Caco-2 (cell line): ENCODE results near the gene CA12. TPM values are rescaled to one million over a fixed set of nuclear protein-coding genes. Genes with fewer than 3 reads are reported as not detected.

Source experiments
- BruUV-seq: library from RNA; stranded (reverse); fragments of 400-500 nt; replicated peaks from 2 replicates; lab custom pipeline; 2021; lab: Mats Ljungman, UMichigan
- CTCF ChIA-PET: fragments of 300-600 bp; sonication (Branson Sonifier 250); formaldehyde crosslinking; loops from one replicate; lab custom pipeline; 2022; ENCODE audit warnings: antibody characterized with exemption; lab: Charles Lee
- POLR2A ChIA-PET: fragments of 300-600 bp; sonication (Branson Sonifier 250); formaldehyde crosslinking; loops from one replicate; lab custom pipeline; 2022; ENCODE audit warnings: antibody characterized with exemption; lab: Charles Lee
- DNase-seq, 2 experiments: peaks; one replicate each; pipeline versions ENCODE4 v3.0.0 to v3.0.0-alpha.2; 2020 to 2022
- H3K27me3 ChIP-seq: replicated peaks from 2 replicates; pipeline ENCODE4 v1.6.0; 2011; ENCODE audit warnings: low read length; ENCODE audit not compliant: control insufficient read depth, insufficient read depth
- H3K36me3 ChIP-seq: 2 replicates; pipeline ENCODE4 v1.5.1; 2011; ENCODE audit warnings: low read length; ENCODE audit not compliant: control insufficient read depth, insufficient read depth
- H3K4me1 ChIP-seq: fragments of 250-450 bp; sonication (Bioruptor Pico); 2 replicates; pipeline ENCODE4 v1.5.1; 2020; ENCODE audit warnings: mild to moderate bottlenecking
- H3K4me3 ChIP-seq: 2 replicates; pipeline ENCODE4 v1.5.1; 2011; ENCODE audit warnings: low read depth, mild to moderate bottlenecking, control low read depth, low read length
- H3K9me3 ChIP-seq: fragments of 250-450 bp; sonication (Bioruptor Pico); 2 replicates; pipeline ENCODE4 v1.5.1; 2020; ENCODE audit warnings: mild to moderate bottlenecking, moderate library complexity
- H3K27ac Mint-ChIP-seq: one replicate; pipeline ENCODE4 v1.8.0; 2022; ENCODE audit warnings: mixed read lengths; ENCODE audit not compliant: unreplicated experiment
- H3K27me3 Mint-ChIP-seq: one replicate; pipeline ENCODE4 v1.8.0; 2022; ENCODE audit warnings: mixed read lengths; ENCODE audit not compliant: insufficient read depth, unreplicated experiment
- H3K36me3 Mint-ChIP-seq: one replicate; pipeline ENCODE4 v1.8.0; 2022; ENCODE audit warnings: mild to moderate bottlenecking, mixed read lengths; ENCODE audit not compliant: insufficient read depth, unreplicated experiment
- H3K4me1 Mint-ChIP-seq: one replicate; pipeline ENCODE4 v1.8.0; 2022; ENCODE audit warnings: low read depth, mixed read lengths; ENCODE audit not compliant: unreplicated experiment
- H3K4me3 Mint-ChIP-seq: one replicate; pipeline ENCODE4 v1.8.0; 2022; ENCODE audit warnings: mild to moderate bottlenecking, moderate library complexity, mixed read lengths; ENCODE audit not compliant: unreplicated experiment
- H3K9me3 Mint-ChIP-seq: one replicate; pipeline ENCODE4 v1.8.0; 2022; ENCODE audit warnings: mixed read lengths; ENCODE audit not compliant: unreplicated experiment
- CTCF ChIP-seq, 2 experiments: fragments of 200-600 bp in 1 of 2; IDR thresholded peaks; 1 replicate in 1 of 2; 2 replicates in 1 of 2; pipeline versions ENCODE4 v1.5.1 to v1.8.0; 2011 to 2022; ENCODE audit warnings: antibody characterized with exemption in 1 of 2, control low read depth in 1 of 2, inconsistent platforms in 1 of 2, low read depth in 1 of 2, low read length in 1 of 2, mild to moderate bottlenecking in 1 of 2, moderate library complexity in 1 of 2; ENCODE audit not compliant: insufficient read depth in 1 of 2, severe bottlenecking in 1 of 2, unreplicated experiment in 1 of 2
- intact Hi-C: fragments of 100-400 bp; cut with micrococcal nuclease; formaldehyde crosslinking; loops from one replicate; pipeline ENCODE4 v1.10.0; 2022; ENCODE audit not compliant: unreplicated experiment
- total RNA-seq: library from RNA; stranded (reverse); gene quantifications from 2 replicates; pipeline ENCODE4 v1.2.3, GENCODE V29; 2022

Gene CA12
- total RNA-seq, 1 experiment from 2014 or later = 1.0 TPM

GRCh38 chr15:63409179-63409578 lies 27.5 kb upstream of the CA12 start:
- no peaks in the 10 kb centered on the region for H3K36me3 Mint-ChIP-seq
- no peaks in the 10 kb centered on the region for H3K9me3 ChIP-seq
- H3K27me3 ChIP-seq = no peaks in the 10 kb centered on the region
- H3K9me3 Mint-ChIP-seq = no peaks in the 10 kb centered on the region
- no peaks in the 10 kb centered on the region for H3K4me1 ChIP-seq
- H3K4me3 Mint-ChIP-seq = no peak overlapping the region
- no peaks in the 10 kb centered on the region for H3K27me3 Mint-ChIP-seq
- ChIA-PET CTCF (no interaction called here), POLR2A (no interaction called here)
- H3K4me1 Mint-ChIP-seq = no peaks in the 10 kb centered on the region
- no peak overlapping the region for H3K27ac Mint-ChIP-seq
- no TSS peak for BruUV-seq
- intact Hi-C loops = loop anchor here (10.0 kb wide), 1 partner anchor 364 kb away; the partner anchor contains the start of gene TPM1
- no peak overlapping the region for H3K4me3 ChIP-seq
- no peak for DNase-seq
- no peak for TF ChIP-seq CTCF (IDR thresholded peaks at IDR 0.05; ENCODE audit: insufficient read depth in 1 of 2, low read depth in 1 of 2, low read length in 1 of 2, severe bottlenecking in 1 of 2, unreplicated experiment in 1 of 2)
- H3K36me3 ChIP-seq = no peaks in the 10 kb centered on the region

GRCh38 chr15:63408524-63408923 lies 26.9 kb upstream of the CA12 start:
- Mint-ChIP-seq H3K27me3 (no peaks in the 10 kb centered on the region), H3K4me3 (no peak overlapping the region), H3K27ac (no peak overlapping the region), H3K4me1 (no peaks in the 10 kb centered on the region), H3K36me3 (no peaks in the 10 kb centered on the region), H3K9me3 (no peaks in the 10 kb centered on the region)
- Histone ChIP-seq H3K4me1 (no peaks in the 10 kb centered on the region), H3K36me3 (no peaks in the 10 kb centered on the region), H3K27me3 (no peaks in the 10 kb centered on the region), H3K4me3 (no peak overlapping the region), H3K9me3 (no peaks in the 10 kb centered on the region)
- no peak for DNase-seq
- POLR2A ChIA-PET = no interaction called here
- no peak for TF ChIP-seq CTCF (IDR thresholded peaks at IDR 0.05; ENCODE audit: insufficient read depth in 1 of 2, low read depth in 1 of 2, low read length in 1 of 2, severe bottlenecking in 1 of 2, unreplicated experiment in 1 of 2)
- BruUV-seq = no TSS peak
- intact Hi-C loops = loop anchor here (10.0 kb wide), 1 partner anchor 364 kb away; the partner anchor contains the start of gene TPM1
- CTCF ChIA-PET = no interaction called here

GRCh38 chr15:63407612-63408011 lies 26.0 kb upstream of the CA12 start:
- Mint-ChIP-seq H3K4me3 (no peak overlapping the region), H3K9me3 (no peaks in the 10 kb centered on the region), H3K27ac (no peak overlapping the region), H3K27me3 (no peaks in the 10 kb centered on the region), H3K4me1 (no peaks in the 10 kb centered on the region), H3K36me3 (no peaks in the 10 kb centered on the region)
- Histone ChIP-seq H3K36me3 (no peaks in the 10 kb centered on the region), H3K27me3 (no peaks in the 10 kb centered on the region), H3K4me3 (no peak overlapping the region), H3K9me3 (no peaks in the 10 kb centered on the region), H3K4me1 (no peaks in the 10 kb centered on the region)
- intact Hi-C loops = loop anchor here (10.0 kb wide), 1 partner anchor 363 kb away; the partner anchor contains the start of gene TPM1
- TF ChIP-seq CTCF (IDR thresholded peaks at IDR 0.05; ENCODE audit: insufficient read depth in 1 of 2, low read depth in 1 of 2, low read length in 1 of 2, severe bottlenecking in 1 of 2, unreplicated experiment in 1 of 2) = no peak
- POLR2A ChIA-PET = no interaction called here
- CTCF ChIA-PET = no interaction called here
- no TSS peak for BruUV-seq
- no peak for DNase-seq
